Gastroesophageal sphincter (tissue), 3 donors: Measurements from ENCODE around the gene XYLB.

ENCODE experiments used
- POLR2A ChIP-seq, 2 donors: fragments of 450-650 bp; IDR thresholded peaks; one replicate each; pipeline ENCODE4 v1.6.1; 2017; ENCODE audit warnings: antibody characterized with exemption in 2 of 2, mild to moderate bottlenecking in 2 of 2, moderate library complexity in 1 of 2
- POLR2AphosphoS5 ChIP-seq: sonication (generic); formaldehyde crosslinking; IDR thresholded peaks from one replicate; pipeline ENCODE4 v1.6.1; 2017; ENCODE audit warnings: antibody characterized with exemption
- TF ChIP-seq, protein P1 (sequence below), 4 experiments: fragments of 200-600 bp in 2 of 4; fragments of 450-650 bp in 2 of 4; sonication (generic) in 1 of 4; IDR thresholded peaks; one replicate each; pipeline ENCODE4 v1.5.1; 2017 to 2019; ENCODE audit warnings: antibody characterized with exemption in 4 of 4, mild to moderate bottlenecking in 2 of 4, moderate library complexity in 2 of 4

DNA sequence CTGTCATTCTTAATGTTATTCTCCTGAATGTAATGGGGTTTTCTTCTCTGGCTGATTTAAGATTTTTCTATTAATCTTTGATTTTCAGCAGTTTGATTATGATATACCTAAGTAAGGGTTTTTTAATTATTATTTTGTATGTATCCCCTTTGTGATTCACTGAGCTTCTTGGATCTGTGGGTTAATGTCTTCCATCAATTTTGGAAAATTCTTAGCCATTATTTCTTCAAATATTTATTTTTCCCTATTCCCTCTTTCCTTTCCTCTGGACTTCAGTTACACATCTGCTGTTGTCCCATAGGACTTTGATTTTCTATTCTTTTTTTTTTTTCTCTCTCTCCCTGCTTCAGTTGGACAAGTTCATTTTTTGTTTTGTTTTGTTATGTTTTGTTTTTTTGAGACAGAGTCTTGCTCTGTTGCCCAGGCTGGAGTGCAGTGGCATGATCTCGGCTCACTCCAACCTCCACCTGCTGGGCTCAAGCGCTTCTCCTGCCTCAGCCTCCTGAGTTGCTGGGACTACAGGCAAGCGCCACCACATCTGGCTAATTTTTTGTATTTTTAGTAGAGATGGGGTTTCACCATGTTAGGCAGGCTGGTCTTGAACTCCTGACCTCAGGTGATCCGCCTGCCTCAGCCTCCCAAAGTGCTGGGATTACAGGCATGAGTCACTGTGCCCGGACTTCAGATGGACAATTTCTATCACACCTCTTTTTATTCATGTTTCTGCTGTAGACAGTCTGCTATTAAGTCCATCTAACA, 40.6 kb downstream of the XYLB start:
- TF ChIP-seq POLR2A (IDR thresholded peaks at IDR 0.05) (no peak), POLR2AphosphoS5 (no peak)
- TF ChIP-seq, protein P1, sequence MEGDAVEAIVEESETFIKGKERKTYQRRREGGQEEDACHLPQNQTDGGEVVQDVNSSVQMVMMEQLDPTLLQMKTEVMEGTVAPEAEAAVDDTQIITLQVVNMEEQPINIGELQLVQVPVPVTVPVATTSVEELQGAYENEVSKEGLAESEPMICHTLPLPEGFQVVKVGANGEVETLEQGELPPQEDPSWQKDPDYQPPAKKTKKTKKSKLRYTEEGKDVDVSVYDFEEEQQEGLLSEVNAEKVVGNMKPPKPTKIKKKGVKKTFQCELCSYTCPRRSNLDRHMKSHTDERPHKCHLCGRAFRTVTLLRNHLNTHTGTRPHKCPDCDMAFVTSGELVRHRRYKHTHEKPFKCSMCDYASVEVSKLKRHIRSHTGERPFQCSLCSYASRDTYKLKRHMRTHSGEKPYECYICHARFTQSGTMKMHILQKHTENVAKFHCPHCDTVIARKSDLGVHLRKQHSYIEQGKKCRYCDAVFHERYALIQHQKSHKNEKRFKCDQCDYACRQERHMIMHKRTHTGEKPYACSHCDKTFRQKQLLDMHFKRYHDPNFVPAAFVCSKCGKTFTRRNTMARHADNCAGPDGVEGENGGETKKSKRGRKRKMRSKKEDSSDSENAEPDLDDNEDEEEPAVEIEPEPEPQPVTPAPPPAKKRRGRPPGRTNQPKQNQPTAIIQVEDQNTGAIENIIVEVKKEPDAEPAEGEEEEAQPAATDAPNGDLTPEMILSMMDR (IDR thresholded peaks at IDR 0.05) = no peak
